Activated CD8-positive, alpha-beta memory T cell treated with anti-CD3 and anti-CD28 coated beads for 48 hours (primary cell): Measurements from ENCODE around the gene PCDH9.
"Not testable (repeated sequence)": the region's sequence is repeated elsewhere in the genome, so short reads cannot be mapped to it uniquely, and the experiment has no call there.

Experiments
- DNase-seq, 3 experiments: peaks; one replicate each; pipeline ENCODE4 v3.0.0-alpha.2; 2020; ENCODE audit warnings: low read depth in 2 of 3, low spot score in 2 of 3

Gene PCDH9

GRCh38 chr13:67134417-67135129 is 95.6 kb downstream of the PCDH9 start:
- no peak for DNase-seq

DNA sequence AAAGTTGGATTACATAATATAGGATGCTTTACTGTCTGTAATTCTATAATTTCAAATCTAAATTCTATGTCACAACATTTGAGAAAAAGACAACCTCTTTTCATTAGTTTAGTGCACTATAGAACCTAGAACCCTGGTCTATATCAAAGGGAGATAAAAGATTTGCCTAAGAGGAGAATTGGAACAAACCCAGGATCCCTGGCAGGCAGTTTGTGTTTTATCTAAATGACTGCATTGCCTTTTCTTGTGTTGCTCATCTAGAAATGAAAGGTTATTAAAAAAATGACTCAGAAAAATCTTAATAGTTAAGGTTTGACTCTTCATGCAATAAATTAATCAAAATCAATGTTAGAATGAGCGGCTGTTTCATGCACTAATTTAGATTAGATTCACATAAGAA is 96.7 kb downstream of the PCDH9 start:
- no peak for DNase-seq

DNA sequence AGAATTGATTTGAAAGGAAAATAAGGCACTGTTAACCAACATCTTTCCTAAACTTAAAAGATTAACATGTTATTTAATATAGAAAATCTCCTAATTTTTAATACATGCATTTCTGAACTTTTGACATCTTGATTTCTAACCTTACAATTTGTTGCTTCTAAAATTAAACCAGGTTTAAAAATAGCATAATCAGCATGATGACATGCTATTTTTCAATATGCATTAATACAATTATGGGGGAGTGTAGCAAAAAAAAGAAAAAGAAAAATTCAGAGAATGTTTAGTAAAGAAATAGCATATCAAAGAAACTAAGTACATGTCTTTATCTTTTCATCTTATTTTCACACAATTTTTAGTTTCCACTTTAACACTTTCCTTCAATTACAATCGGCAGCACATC is 98.7 kb downstream of the PCDH9 start:
- no peak for DNase-seq

DNA sequence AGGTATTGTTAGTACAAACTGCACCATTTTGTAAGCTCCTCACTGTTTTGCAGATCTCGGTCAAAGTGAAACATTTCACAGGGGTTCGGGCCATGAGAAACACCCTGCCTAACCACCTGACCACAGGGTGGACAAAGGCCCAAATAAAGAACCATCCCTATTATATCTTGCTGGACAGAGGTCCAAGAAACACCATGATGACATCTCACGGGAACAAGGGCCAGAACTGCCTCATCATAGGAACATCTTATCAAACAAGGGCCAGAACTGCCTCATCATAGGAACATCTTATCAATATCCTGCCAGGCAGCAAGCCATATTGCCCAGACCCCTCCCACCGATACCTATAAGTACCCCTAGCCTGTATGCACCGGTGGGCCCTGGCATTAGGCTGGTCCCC is 99.7 kb downstream of the PCDH9 start:
- no peak for DNase-seq

DNA sequence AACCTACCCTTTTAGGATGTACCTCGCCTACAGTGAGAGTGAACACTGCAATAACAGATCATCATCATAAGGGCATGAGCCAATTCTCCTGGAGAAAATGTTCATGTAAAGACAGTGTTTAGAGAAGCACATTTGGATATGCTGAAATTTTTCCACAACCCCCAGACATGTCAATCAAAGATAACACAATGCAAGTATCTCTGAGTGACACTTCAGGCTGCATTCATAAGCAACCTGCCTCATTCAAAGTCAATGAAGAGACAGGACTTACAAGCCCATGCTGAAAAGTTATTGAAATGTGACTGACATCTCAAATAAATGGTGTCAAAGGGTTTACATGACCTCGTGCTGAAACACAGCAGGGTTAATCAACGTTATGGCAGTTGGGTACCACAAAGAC is 102.0 kb downstream of the PCDH9 start:
- no peak for DNase-seq

GRCh38 chr13:67125681-67126080 is 104.5 kb downstream of the PCDH9 start:
- DNase-seq = no peak

DNA sequence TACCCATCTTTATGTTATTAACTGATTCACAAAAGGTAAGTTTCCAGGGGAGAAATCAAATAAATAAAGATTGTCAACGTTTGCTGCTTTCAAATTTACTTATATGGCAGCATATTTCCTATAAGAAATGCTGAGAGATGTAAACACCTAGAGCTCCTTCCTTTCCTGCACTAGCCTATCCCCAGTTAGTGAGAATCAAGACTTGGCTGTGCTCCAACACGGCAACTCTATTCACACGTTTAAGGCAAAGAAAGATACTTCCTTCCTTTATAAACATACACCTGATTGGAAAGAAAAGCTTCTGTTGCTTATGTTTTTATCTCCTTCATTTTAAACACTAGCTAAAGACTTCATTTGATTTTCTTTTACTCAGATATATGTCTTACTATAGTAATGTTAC is 107.0 kb downstream of the PCDH9 start:
- DNase-seq = no peak

DNA sequence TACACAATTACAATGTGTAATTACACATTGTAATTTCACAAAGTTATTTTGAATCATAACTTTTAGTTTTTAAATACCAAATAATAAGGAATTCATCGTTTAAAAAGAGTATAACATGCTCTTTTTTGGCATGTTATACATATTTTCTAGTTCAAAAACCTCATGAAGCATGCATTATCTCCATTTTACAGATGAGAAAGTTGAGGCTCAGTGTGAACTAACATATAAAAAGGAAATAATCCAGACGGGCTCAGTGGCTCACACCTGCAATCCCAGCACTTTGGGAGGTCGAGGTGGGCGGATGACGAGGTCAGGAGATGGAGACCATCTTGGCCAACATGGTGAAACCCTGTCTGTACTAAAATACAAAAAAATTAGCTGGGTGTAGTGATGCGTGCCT is 107.9 kb downstream of the PCDH9 start:
- no peak for DNase-seq

GRCh38 chr13:67120872-67121531 is 109.1 kb downstream of the PCDH9 start:
- DNase-seq = no peak

- no peak for DNase-seq
These were observed 110.6 kb downstream of the PCDH9 start for GRCh38 chr13:67119481-67119894.

GRCh38 chr13:67118277-67118676 is 111.9 kb downstream of the PCDH9 start:
- no peak for DNase-seq

DNA sequence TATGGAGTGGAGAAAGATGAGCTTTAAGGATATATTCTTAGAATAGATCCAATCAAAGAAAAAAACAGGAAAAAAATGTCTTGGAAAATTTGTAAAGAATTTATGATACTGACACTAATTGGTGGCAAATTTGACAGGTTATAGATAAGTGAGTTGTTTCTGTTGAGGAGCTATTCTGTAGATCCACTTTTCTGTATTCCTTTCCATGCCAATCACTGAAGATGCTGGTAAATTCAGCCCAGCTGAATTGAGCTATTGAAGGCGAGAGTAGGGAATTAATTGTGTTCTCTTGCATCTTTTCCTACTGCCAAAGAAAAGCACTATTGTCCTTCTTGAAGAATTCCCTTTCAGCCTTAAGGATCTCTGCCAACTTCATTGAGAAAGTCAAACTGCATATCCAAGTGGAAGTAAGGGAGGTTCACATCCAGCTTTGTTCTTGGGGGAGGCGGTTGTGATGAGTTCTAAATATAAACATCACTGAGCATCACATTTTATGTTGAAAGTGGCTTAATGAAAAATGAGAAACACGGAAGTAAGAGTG is 113.1 kb downstream of the PCDH9 start:
- no peak for DNase-seq

DNA sequence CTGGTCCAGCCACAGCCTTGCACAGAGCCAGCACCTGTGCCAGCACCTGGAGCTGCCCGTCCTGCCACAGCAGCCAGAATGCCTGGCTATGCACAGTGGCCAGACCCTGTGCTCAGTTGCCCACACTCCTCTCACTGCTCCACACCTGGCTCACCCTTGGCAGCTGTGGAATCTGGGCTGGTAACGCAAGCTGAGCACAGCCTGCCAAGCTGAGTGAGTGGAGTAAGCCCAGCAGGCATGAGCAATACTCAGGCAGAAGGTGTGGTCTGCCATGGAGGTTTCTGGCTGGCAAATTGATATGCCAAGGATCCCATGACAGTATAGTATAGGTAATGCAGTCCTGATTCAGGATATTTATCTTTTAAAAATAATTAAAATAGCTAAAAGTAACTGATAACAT is 122.2 kb downstream of the PCDH9 start:
- DNase-seq = no peak

GRCh38 chr13:67106502-67107057 is 123.6 kb downstream of the PCDH9 start:
- DNase-seq = no peak

- no peak for DNase-seq
These were observed 128.2 kb downstream of the PCDH9 start for GRCh38 chr13:67101730-67102467.

DNA sequence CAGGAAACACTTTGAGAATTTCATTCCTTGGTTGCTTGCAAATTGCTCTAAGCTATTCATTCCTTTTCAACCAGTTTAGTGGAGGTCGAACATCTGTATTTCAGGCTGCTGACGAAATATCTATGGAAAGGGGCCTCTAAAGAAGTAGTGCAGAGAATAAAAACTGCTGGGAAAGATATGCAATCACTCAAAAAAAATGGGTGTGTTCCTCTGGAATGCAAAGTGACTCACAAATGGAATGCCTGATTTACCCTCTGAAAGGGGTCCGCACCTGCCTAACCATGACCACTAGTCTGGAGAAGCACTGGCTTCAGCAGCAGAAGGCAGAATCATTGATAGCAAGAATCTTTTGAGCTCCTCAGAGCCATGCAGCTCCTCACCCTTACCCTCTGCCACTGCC is 129.4 kb downstream of the PCDH9 start:
- DNase-seq = no peak

GRCh38 chr13:67099494-67099893 is 130.6 kb downstream of the PCDH9 start:
- no peak for DNase-seq

- DNase-seq = no peak
These were observed 132.2 kb downstream of the PCDH9 start for GRCh38 chr13:67097892-67098452.

DNA sequence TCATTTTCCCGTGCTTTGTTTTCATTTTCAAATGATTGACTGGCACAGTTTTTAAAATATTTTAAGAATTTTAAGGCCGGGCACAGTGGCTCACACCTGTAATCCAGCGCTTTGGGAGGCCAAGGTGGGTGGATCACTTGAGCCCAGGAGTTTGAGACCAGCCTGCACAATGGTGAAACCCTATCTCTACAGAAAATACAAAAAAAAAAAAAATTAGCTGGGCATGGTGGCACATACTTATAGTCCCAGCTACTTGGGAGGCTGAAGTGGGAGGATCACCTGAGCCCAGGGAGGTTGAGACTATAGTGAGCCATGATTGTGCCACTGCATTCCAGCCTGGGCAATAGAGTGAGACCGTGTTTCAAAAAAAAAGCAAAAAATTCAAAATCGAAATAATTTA is 133.2 kb downstream of the PCDH9 start:
- not testable (repeated sequence) for DNase-seq

- DNase-seq = no peak
These were observed 133.7 kb downstream of the PCDH9 start for GRCh38 chr13:67096418-67096817.

DNA sequence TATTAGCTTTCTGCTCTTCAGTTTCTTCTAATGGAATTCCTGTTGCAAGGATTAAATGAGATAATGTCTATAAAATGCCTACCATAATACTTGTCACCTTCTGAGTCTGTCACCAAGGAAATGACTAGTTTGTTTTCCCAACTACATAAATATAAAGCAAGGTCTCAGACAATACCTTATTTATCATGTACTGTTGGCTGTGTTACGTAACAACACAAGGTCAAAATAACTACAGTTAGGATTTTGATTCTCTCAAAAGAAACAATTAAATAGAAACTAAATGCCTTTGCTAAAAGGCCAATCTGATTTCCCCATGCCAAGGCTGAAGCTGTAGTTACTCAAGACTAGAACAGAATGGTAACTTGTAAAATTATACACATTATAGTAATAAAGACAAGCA is 134.5 kb downstream of the PCDH9 start:
- DNase-seq = no peak
